ENCODE data around the gene EXOC1.

The EXOC1 gene

GRCh38 chr4:55951191-55951922 is 97.9 kb downstream of the EXOC1 start:
- DNase-seq (ENCODE audit: low read depth in 2 of 2): no peak

All from fibroblast of skin of left biceps (primary cell).